GM12891 (cell line): ENCODE measurements around the gene RGS17.

Experiments used
- DNase-seq: peaks from one replicate; pipeline ENCODE4 v3.0.0; 2011; ENCODE audit warnings: low spot score; ENCODE audit not compliant: insufficient read length
- FAIRE-seq: peaks from 2 replicates; lab custom pipeline; 2011; peaks lifted over from hg19 to GRCh38; lab: Jason Lieb, UNC
- PAX5 ChIP-seq: IDR thresholded peaks from 2 replicates; pipeline ENCODE4 v1.6.1; 2011; ENCODE audit warnings: low read length, moderate library complexity, mild to moderate bottlenecking; ENCODE audit not compliant: insufficient read depth, severe bottlenecking
- POLR2A ChIP-seq: IDR thresholded peaks from 2 replicates; pipeline ENCODE4 v1.6.1; 2011; ENCODE audit warnings: low read depth, low read length, control low read depth
- POLR2AphosphoS5 ChIP-seq: IDR thresholded peaks from 2 replicates; pipeline ENCODE4 v1.6.1; 2011; ENCODE audit warnings: low read depth, low read length, control low read depth
- POU2F2 ChIP-seq: IDR thresholded peaks from 2 replicates; pipeline ENCODE4 v1.6.1; 2011; ENCODE audit warnings: low read depth, mild to moderate bottlenecking, control low read depth, low read length, moderate library complexity
- SPI1 ChIP-seq: IDR thresholded peaks from 2 replicates; pipeline ENCODE4 v1.6.1; 2011; ENCODE audit warnings: low read depth, low read length, control low read depth
- TAF1 ChIP-seq: IDR thresholded peaks from 2 replicates; pipeline ENCODE4 v1.6.1; 2011; ENCODE audit warnings: low read depth, low read length, control low read depth

Gene RGS17

DNA sequence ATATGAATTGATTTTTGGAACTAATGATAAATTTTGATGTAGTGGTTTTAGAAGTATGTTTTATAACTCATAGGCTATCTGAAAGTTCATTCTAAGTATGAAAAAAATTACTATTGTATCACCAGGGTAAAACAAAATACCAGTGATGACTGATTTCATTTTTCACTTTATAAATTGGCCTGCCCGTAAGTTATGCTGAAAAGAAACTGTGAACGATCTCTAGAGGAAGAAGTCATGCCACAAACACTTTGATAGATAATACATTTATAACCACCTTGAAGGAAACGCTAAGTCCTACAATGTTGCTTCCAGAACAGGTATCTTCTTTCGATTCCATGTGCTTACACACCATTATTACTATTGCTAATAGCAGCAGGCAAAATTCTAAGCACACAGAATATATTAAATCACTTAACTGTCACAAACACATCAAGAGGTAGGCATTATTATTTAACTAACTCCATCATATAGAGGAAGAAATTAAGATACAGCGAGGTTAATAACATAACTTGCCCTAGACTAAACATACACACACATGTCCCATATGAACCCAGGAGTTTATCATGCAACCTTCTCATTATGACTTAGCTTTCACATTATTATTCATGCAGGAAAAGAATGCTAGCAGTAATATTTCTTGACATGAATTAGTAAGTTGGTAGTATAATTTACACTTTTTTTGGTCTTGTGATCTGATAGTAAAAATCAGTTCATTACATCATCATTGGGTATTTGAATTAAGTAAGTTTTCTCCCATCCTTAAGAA lies 44.7 kb downstream of the RGS17 start:
- FAIRE-seq, result no peak
- DNase-seq, result no peak
- TF ChIP-seq POU2F2, result no peak
- TF ChIP-seq TAF1, result no peak
- no peak for TF ChIP-seq SPI1

DNA sequence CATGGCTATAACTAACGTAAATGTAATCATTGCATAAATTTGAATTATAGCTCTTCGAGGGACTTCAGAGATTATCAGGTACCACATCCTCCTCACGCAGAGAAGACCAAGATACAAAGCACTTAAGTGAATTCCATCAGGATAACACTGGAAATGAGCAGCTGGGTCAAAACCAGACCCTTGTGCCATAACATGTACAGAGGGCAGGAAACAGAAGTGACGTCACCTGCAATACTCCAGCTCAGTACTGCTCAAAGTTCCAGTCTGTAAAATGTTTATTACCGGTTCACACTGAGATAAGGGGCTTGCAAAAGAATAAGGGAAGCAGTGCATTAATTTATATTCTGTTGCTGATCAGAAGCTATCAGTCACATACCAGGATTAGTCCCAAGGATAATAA lies 45.8 kb downstream of the RGS17 start:
- FAIRE-seq (no peak), DNase-seq (no peak)
- no peak for TF ChIP-seq POLR2A
- no peak for TF ChIP-seq POLR2AphosphoS5
- no peak for TF ChIP-seq TAF1
- no peak for TF ChIP-seq PAX5
- TF ChIP-seq POU2F2, result no peak
- TF ChIP-seq SPI1, result no peak

DNA sequence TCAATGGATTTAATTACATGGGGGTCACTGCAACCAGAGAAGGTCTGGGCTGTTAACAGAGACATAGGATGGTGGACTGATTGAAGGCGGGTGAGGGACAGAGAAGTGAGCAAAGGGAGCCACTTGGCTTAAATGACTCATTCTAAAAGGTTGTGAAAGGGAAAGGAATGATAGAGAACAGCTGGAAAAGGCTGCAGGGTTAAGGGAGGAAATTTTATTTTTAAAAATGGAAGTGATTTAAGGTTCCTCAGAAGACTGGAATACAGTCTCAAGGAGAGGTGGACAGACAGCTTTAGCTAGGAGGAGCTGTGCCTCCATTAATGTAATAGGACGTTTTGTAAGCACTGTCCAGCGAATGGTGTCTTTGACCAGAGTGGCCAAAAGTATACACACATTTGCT lies 46.7 kb downstream of the RGS17 start:
- DNase-seq (no peak), FAIRE-seq (no peak)
- TF ChIP-seq POLR2A (no peak), PAX5 (no peak), POU2F2 (no peak), TAF1 (no peak), POLR2AphosphoS5 (no peak), SPI1 (no peak)

DNA sequence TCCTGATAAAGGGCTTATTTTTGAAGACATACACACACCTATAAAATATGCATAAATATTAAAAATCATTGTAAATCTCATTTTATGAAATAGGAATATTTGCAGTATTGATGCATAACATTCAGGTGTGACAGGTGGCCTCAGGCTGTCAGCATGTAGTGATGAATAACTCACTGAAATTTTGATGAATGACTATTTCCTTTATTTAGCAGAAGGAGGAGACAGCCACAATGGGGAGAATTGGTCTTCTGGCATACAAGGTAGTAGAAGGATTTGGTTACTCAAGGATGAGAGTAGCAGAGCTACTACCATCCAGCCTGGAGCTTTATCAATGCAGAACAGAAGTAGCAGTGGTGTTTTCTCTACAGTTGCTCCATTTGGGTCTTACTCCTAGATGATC lies 47.2 kb downstream of the RGS17 start:
- TF ChIP-seq POLR2A (no peak), PAX5 (no peak), TAF1 (no peak), POLR2AphosphoS5 (no peak), SPI1 (no peak)

DNA sequence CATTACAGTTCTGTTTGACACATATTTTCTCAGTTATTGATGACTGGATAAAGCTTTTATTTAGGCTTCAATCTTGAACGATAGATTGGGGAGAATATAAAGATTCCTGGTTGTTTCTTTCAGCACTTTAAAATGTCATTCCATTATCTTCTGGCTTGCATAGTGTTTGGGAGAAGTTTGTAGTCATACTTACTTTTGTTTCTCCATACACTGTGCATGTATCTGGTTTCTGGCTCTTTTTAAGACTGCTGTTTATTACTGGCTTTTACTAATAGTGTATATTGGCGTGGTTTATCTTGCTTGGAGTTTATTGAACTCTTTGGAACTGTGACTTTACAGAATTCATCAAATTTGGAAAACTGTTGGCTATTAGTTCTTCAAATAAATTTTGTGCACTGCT lies 49.2 kb downstream of the RGS17 start:
- FAIRE-seq, result no peak
- no peak for DNase-seq
- TF ChIP-seq TAF1 (no peak), POLR2A (no peak), POU2F2 (no peak), POLR2AphosphoS5 (no peak), SPI1 (no peak), PAX5 (no peak)

More for the DNA sequence above, 47.2 kb downstream of the RGS17 start:
- DNase-seq, result no peak
- no peak for FAIRE-seq

- TF ChIP-seq POLR2AphosphoS5 (no peak), TAF1 (no peak), POLR2A (no peak), SPI1 (no peak), PAX5 (no peak), POU2F2 (no peak)
- no peak for FAIRE-seq
- DNase-seq, result no peak
These were observed 54.7 kb downstream of the RGS17 start for GRCh38 chr6:153076431-153076830.

DNA sequence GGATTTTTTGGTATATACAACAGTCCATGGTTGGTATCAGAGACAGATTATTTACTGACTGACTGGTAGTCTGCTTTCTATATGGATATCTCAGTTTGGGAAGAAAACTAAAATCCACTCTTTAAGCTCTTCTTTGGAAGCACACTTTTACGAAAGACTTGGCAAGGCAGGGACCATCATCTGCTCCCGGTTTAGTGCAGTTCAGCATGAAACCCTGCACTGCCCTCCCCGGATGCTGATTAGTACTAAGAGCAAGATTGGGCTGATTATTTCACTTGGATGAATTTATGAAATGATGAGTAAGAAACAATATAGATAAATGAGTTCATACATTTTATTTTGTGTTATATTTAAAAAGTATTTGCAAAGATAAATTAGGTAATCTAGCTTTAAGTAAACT lies 56.3 kb downstream of the RGS17 start:
- no peak for DNase-seq
- FAIRE-seq, result no peak
- no peak for TF ChIP-seq POLR2A
- no peak for TF ChIP-seq POLR2AphosphoS5
- TF ChIP-seq PAX5, result no peak
- no peak for TF ChIP-seq POU2F2
- no peak for TF ChIP-seq SPI1
- TF ChIP-seq TAF1, result no peak

- FAIRE-seq (no peak), DNase-seq (no peak)
- TF ChIP-seq POU2F2 (no peak), POLR2AphosphoS5 (no peak), TAF1 (no peak), POLR2A (no peak), PAX5 (no peak), SPI1 (no peak)
These were observed 57.2 kb downstream of the RGS17 start for GRCh38 chr6:153073841-153074240.

DNA sequence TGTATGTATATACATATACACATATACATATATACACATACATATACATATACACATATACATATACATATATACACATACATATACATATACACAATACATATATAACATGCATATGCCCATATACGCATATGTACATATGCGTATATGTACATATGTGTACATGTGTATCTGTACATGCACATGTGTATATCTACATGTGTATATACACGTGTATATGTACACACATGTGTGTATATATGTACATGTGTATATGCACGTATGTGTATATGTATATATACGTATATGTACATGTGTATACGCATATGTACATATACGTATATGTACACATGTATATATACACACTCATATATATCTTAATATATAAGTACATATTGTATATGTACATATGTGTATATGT lies 60.3 kb downstream of the RGS17 start:
- no peak for TF ChIP-seq POLR2AphosphoS5
- no peak for TF ChIP-seq POU2F2
- no peak for TF ChIP-seq TAF1
- TF ChIP-seq PAX5, result no peak
- no peak for TF ChIP-seq POLR2A
- TF ChIP-seq SPI1, result no peak
- no peak for FAIRE-seq
- no peak for DNase-seq
